OCI-LY7 (cell line): ENCODE results near the gene CDKAL1. TPM values are rescaled to one million over a fixed set of nuclear protein-coding genes. Genes with fewer than 3 reads are reported as not detected.

ENCODE experiments used
- BruUV-seq: library from RNA; stranded (reverse); fragments of 400-500 nt; replicated peaks from 2 replicates; lab custom pipeline; 2021; lab: Mats Ljungman, UMichigan
- CTCF ChIA-PET: fragments of 300-600 bp; sonication (Branson Sonifier 250); formaldehyde crosslinking; loops from one replicate; lab custom pipeline; 2022; ENCODE audit warnings: antibody characterized with exemption; ENCODE audit not compliant: unreplicated experiment; lab: Charles Lee
- POLR2A ChIA-PET: fragments of 300-600 bp; sonication (Branson Sonifier 250); formaldehyde crosslinking; loops from one replicate; lab custom pipeline; 2022; ENCODE audit warnings: antibody characterized with exemption; lab: Charles Lee
- DNase-seq: peaks from one replicate; pipeline ENCODE4 v3.0.0-alpha.2; 2015; ENCODE audit warnings: low spot score
- H2AFZ ChIP-seq: fragments of 200-600 bp; sonication (generic), shearing (Covaris generic); 2 replicates; pipeline ENCODE4 v1.6.1; 2014; ENCODE audit warnings: mild to moderate bottlenecking, antibody characterized with exemption, low read length, moderate library complexity
- H3K27ac ChIP-seq: fragments of 200-600 bp; sonication (generic); 2 replicates; pipeline ENCODE4 v1.5.1; 2014; ENCODE audit warnings: mixed run types, low read depth, mild to moderate bottlenecking, moderate library complexity, low read length, inconsistent platforms; ENCODE audit not compliant: poor library complexity, severe bottlenecking
- H3K36me3 ChIP-seq: fragments of 200-600 bp; sonication (generic); 2 replicates; pipeline ENCODE4 v1.6.1; 2014; ENCODE audit warnings: mild to moderate bottlenecking, antibody characterized with exemption, low read length, moderate library complexity, mixed read lengths; ENCODE audit not compliant: insufficient read depth
- H3K4me1 ChIP-seq: fragments of 200-600 bp; sonication (generic); 2 replicates; pipeline ENCODE4 v1.5.1; 2014; ENCODE audit warnings: mild to moderate bottlenecking, low read length; ENCODE audit not compliant: insufficient read depth, poor library complexity, severe bottlenecking
- H3K4me2 ChIP-seq: fragments of 200-600 bp; sonication (generic); 2 replicates; pipeline ENCODE4 v1.6.1; 2014; ENCODE audit warnings: mild to moderate bottlenecking, low read length
- H3K4me3 ChIP-seq: fragments of 200-600 bp; sonication (generic); 2 replicates; pipeline ENCODE4 v1.5.1; 2014; ENCODE audit warnings: mild to moderate bottlenecking, low read depth, low read length; ENCODE audit not compliant: poor library complexity, severe bottlenecking
- H3K79me2 ChIP-seq: fragments of 200-600 bp; sonication (generic); 2 replicates; pipeline ENCODE4 v1.6.1; 2016; ENCODE audit warnings: low read depth, mild to moderate bottlenecking, low read length, moderate library complexity, mixed read lengths; ENCODE audit not compliant: insufficient read depth
- H3K9me2 ChIP-seq: fragments of 200-600 bp; sonication (generic); 2 replicates; pipeline ENCODE4 v1.6.1; 2016; ENCODE audit warnings: mild to moderate bottlenecking, low read length, mixed read lengths; ENCODE audit not compliant: insufficient read depth
- H3K9me3 ChIP-seq: fragments of 200-600 bp; sonication (generic); 2 replicates; pipeline ENCODE4 v1.6.1; 2014; ENCODE audit warnings: mild to moderate bottlenecking, mixed run types, low read length, mixed read lengths
- H4K20me1 ChIP-seq: fragments of 200-600 bp; sonication (generic); 2 replicates; pipeline ENCODE4 v1.6.1; 2014; ENCODE audit warnings: mild to moderate bottlenecking, antibody characterized with exemption, low read length, moderate library complexity, mixed read lengths; ENCODE audit not compliant: insufficient read depth
- EZH2phosphoT487 ChIP-seq: fragments of 200-600 bp; sonication (generic); IDR thresholded peaks from 2 replicates; pipeline ENCODE4 v1.6.1; 2018; ENCODE audit warnings: low read depth, borderline replicate concordance, mild to moderate bottlenecking, mixed run types, antibody characterized with exemption, low read length, moderate library complexity, mixed read lengths
- intact Hi-C: fragments of 100-400 bp; cut with micrococcal nuclease; formaldehyde crosslinking; loops from one replicate; pipeline ENCODE4 v1.10.0; 2022; ENCODE audit not compliant: unreplicated experiment
- total RNA-seq, 2 experiments: library from RNA; depleted of rRNA in 1 of 2; stranded (reverse); fragments of >200 nt in 1 of 2; shearing (Covaris generic) in 1 of 2; gene quantifications; 2 replicates each; pipeline ENCODE4 v1.2.3, GENCODE V29; 2014 to 2022
- TF ChIP-seq, protein P1 (sequence below): fragments of 200-600 bp; sonication (generic); conservative IDR thresholded peaks from 2 replicates; pipeline ENCODE4 v1.5.1; 2014; ENCODE audit warnings: mild to moderate bottlenecking, antibody characterized with exemption, low read length, moderate library complexity, mixed read lengths

The CDKAL1 gene
- total RNA-seq, 2 experiments from 2014 or later = 19.9 to 21.1 TPM

DNA sequence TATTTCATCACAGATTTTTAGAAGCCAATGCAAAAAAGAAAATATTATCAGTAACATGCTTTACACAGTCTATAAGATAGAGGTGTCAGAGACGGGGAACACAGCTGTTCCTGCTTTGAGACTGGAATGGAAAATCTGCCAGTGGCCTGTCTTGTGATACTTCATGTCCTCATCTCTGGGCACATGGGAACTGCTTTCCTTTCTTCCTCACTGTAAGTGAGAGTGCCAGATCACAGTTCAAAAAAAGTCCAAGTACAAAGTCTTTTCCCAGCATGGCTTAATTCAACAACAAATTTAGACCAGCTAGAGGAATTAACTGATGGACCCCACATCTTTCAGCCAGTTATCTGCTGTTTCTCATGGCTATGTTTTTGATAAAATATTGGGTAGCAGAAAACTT, 490.4 kb downstream of the CDKAL1 start:
- H3K4me2 ChIP-seq = no peak overlapping the region
- H3K36me3 ChIP-seq = no peaks in the 10 kb centered on the region
- BruUV-seq = no TSS peak
- no peak overlapping the region for H3K4me3 ChIP-seq
- H3K9me2 ChIP-seq = no peaks in the 10 kb centered on the region
- H3K27ac ChIP-seq = no peak overlapping the region
- H4K20me1 ChIP-seq = no peaks in the 10 kb centered on the region
- CTCF ChIA-PET = no interaction called here
- no peaks in the 10 kb centered on the region for H3K4me1 ChIP-seq
- DNase-seq = no peak
- intact Hi-C loops = no loop called here
- POLR2A ChIA-PET = no interaction called here
- no peaks in the 10 kb centered on the region for H3K79me2 ChIP-seq
- no peaks in the 10 kb centered on the region for H3K9me3 ChIP-seq
- H2AFZ ChIP-seq = no peak overlapping the region
- TF ChIP-seq EZH2phosphoT487 = no peak
- TF ChIP-seq, protein P1, sequence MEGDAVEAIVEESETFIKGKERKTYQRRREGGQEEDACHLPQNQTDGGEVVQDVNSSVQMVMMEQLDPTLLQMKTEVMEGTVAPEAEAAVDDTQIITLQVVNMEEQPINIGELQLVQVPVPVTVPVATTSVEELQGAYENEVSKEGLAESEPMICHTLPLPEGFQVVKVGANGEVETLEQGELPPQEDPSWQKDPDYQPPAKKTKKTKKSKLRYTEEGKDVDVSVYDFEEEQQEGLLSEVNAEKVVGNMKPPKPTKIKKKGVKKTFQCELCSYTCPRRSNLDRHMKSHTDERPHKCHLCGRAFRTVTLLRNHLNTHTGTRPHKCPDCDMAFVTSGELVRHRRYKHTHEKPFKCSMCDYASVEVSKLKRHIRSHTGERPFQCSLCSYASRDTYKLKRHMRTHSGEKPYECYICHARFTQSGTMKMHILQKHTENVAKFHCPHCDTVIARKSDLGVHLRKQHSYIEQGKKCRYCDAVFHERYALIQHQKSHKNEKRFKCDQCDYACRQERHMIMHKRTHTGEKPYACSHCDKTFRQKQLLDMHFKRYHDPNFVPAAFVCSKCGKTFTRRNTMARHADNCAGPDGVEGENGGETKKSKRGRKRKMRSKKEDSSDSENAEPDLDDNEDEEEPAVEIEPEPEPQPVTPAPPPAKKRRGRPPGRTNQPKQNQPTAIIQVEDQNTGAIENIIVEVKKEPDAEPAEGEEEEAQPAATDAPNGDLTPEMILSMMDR = no peak

GRCh38 chr6:21026576-21027273, 492.5 kb downstream of the CDKAL1 start:
- CTCF ChIA-PET = no interaction called here

DNA sequence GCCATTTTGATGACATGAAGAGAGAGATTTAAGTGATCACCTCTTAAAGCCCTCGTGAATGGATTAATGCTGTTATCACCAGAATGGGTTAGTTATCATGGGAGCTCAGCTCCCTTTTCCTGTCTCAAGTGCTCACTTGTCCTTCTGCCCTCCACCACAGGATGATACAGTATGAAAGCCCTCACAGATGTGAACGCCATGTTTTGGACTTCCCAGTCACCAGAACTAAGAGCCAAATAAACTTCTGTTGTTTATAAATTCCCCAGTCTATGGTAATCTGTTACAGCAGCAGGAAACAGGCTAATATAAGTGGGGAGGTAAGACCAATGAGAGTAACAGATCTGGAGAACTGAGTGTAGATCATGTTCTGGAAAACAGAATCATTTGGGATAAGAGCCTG, 493.2 kb downstream of the CDKAL1 start:
- DNase-seq = no peak
- no peak overlapping the region for H3K4me2 ChIP-seq
- no peaks in the 10 kb centered on the region for H4K20me1 ChIP-seq
- ChIA-PET CTCF (no interaction called here), POLR2A (no interaction called here)
- BruUV-seq = no TSS peak
- intact Hi-C loops = no loop called here
- H3K79me2 ChIP-seq = no peaks in the 10 kb centered on the region
- H3K9me2 ChIP-seq = no peaks in the 10 kb centered on the region
- no peaks in the 10 kb centered on the region for H3K36me3 ChIP-seq
- no peak for TF ChIP-seq EZH2phosphoT487
- TF ChIP-seq, protein P1 = no peak
- no peaks in the 10 kb centered on the region for H3K4me1 ChIP-seq
- H3K4me3 ChIP-seq = no peak overlapping the region
- no peak overlapping the region for H3K27ac ChIP-seq
- no peaks in the 10 kb centered on the region for H3K9me3 ChIP-seq
- no peak overlapping the region for H2AFZ ChIP-seq

More at GRCh38 chr6:21026576-21027273, 492.5 kb downstream of the CDKAL1 start:
- H3K9me3 ChIP-seq = no peaks in the 10 kb centered on the region
- no TSS peak for BruUV-seq
- DNase-seq = no peak
- H3K79me2 ChIP-seq = no peaks in the 10 kb centered on the region
- no peak overlapping the region for H3K4me2 ChIP-seq
- H3K9me2 ChIP-seq = no peaks in the 10 kb centered on the region
- no peak overlapping the region for H3K4me3 ChIP-seq
- H3K36me3 ChIP-seq = no peaks in the 10 kb centered on the region
- no peak overlapping the region for H2AFZ ChIP-seq
- no peak overlapping the region for H3K27ac ChIP-seq
- POLR2A ChIA-PET = interaction anchor here (0.7 kb wide), 1 partner anchor 681 kb away, joined by 3 read pairs; no protein-coding TSS in a partner anchor
- no peak for TF ChIP-seq EZH2phosphoT487
- TF ChIP-seq, protein P1 = no peak
- H3K4me1 ChIP-seq = no peaks in the 10 kb centered on the region
- intact Hi-C loops = no loop called here
- no peaks in the 10 kb centered on the region for H4K20me1 ChIP-seq
